ENCODE data around the gene HSPA13.

GRCh38 chr21:14418920-14419319, 36.0 kb upstream of the HSPA13 start:
- TF ChIP-seq ATF2 (IDR thresholded peaks at IDR 0.05; ENCODE audit: low read length) (no peak), POLR2A (IDR thresholded peaks at IDR 0.05; ENCODE audit: low read depth, low read length) (no peak), STAT1 (conservative IDR thresholded peaks at IDR 0.05) (no peak), CTCF (IDR thresholded peaks at IDR 0.05 in 2 of 3, conservative IDR thresholded peaks at IDR 0.05 in 1 of 3; ENCODE audit: control insufficient read depth in 2 of 3, extremely low read depth in 1 of 3, insufficient read depth in 1 of 3, low read depth in 3 of 3, low read length in 3 of 3) (no peak), PAX8 (IDR thresholded peaks at IDR 0.05) (no peak), SIN3A (IDR thresholded peaks at IDR 0.05; ENCODE audit: low read depth, low read length) (no peak), SP1 (IDR thresholded peaks at IDR 0.05; ENCODE audit: low read depth, low read length) (no peak), CBFB (IDR thresholded peaks at IDR 0.05; ENCODE audit: low read depth) (no peak), POLR2AphosphoS5 (IDR thresholded peaks at IDR 0.05; ENCODE audit: low read length) (no peak), ZNF592 (IDR thresholded peaks at IDR 0.05) (no peak), FOXK2 (IDR thresholded peaks at IDR 0.05) (no peak), MLLT1 (IDR thresholded peaks at IDR 0.05) (no peak), NFYA (IDR thresholded peaks at IDR 0.05; ENCODE audit: borderline replicate concordance, low read depth, low read length) (no peak)

All from GM12878 (cell line).